GM18502 (cell line): ENCODE measurements around the gene WIPF2.
A peak's percentile ranks its signal among the peaks of the same experiment; 100 is the strongest.
"Not testable (repeated sequence)": the region's sequence is repeated elsewhere in the genome, so short reads cannot be mapped to it uniquely, and the experiment has no call there.

Source experiments
- ATAC-seq: cut with Tn5 transposase; IDR thresholded peaks from one replicate; pipeline ENCODE4 v1.9.1; 2021; ENCODE audit warnings: mild to moderate bottlenecking; ENCODE audit not compliant: unreplicated experiment, poor library complexity

The WIPF2 gene

GRCh38 chr17:40291281-40291664 lies 72.2 kb downstream of the WIPF2 start:
- no peak for ATAC-seq

DNA sequence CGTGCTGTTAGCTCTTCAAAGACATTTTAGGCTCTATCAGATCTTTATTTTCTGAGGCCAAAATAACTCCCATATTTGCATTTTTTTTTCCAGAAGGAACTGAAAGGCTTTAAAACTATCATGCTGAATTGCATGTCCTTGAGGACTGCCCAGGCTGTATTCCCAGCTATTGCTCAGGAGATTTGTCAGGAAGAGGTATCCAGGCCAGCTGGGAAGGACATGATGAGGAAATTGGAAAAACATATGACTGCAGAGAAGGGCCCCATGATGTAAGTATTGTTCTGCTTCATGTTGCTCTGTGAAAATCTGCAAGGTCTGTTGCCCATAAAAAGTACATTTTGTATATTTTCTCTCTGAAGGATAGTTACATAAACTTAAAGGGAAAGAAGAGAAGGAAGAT lies 74.3 kb downstream of the WIPF2 start:
- ATAC-seq, result no peak

GRCh38 chr17:40295488-40296436 lies 76.7 kb downstream of the WIPF2 start:
- ATAC-seq, result no peak

DNA sequence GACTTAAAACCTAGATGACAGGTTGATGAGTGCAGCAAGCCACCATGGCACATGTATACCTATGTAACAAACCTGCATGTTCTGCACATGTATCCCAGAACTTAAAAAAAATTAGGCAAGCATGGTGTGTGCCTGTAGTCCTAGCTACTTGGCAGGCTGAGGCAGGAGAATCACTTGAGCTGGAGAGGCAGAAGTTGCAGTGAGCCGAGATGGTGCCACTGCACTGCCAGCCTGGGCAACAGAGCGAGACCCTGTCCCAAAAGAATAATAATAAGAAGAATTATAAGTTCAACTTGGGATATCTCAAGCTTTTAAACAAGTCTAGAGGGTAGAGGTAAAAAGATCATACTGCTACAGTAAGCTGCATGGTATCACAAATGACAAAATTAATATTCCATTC lies 78.4 kb downstream of the WIPF2 start:
- no peak for ATAC-seq

DNA sequence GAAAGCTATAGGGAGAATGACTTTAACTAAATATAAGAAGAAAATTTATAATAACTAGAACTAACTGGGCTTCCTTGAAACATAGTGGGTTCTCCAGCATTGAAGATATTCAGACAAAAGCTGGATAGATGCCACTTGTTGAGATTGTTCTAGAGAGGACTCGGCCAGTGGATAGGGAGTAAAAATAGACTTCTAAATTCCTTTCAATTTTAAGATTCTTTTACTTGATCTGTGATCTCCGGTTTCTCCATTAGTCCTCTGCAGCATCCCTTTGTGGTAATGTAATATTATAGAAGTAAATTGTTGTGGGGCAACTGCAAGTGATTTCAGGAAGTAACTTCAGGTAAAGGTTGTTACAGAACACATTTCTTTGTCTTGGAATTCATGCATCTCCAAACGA lies 79.6 kb downstream of the WIPF2 start:
- ATAC-seq, result no peak

GRCh38 chr17:40299159-40299757 lies 80.2 kb downstream of the WIPF2 start:
- ATAC-seq, result not testable (repeated sequence)

GRCh38 chr17:40301315-40301714 lies 82.2 kb downstream of the WIPF2 start:
- no peak for ATAC-seq

- no peak for ATAC-seq
Measured at GRCh38 chr17:40303009-40303657, 84.0 kb downstream of the WIPF2 start.

- no peak for ATAC-seq
Measured at GRCh38 chr17:40303708-40304551, 84.8 kb downstream of the WIPF2 start.

DNA sequence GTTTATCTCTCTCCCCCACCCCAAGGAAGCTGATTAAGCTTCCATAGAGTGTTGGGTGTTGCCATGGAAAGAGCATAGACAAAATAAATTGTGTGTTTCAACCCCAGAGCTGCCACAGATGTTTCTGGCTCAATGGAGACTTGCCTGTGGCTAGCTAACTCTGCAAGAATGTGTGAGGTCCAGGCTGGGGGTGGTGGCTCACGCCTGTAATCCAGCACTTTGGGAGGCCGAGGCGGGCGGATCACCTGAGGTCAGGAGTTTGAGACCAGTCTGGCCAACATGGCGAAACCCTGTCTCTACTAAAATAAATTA lies 85.4 kb downstream of the WIPF2 start:
- not testable (repeated sequence) for ATAC-seq

DNA sequence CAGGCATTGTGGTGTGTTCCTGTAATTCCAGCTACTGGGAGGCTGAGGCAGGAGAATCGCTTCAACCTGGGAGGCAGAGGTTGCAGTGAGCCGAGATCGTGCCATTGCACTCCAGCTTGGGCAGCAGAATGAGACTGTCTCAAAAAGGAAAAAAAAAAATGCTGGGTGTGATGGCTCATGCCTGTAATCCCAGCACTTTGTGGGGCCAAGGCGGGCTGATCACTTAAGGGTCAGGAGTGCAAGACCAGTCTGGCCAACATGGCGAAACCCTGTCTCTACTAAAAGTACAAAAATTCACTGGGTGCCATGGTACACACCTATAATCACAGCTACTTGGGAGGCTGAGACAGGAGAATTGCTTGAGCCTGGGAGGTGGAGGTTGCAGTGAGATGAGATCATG lies 85.8 kb downstream of the WIPF2 start:
- not testable (repeated sequence) for ATAC-seq

DNA sequence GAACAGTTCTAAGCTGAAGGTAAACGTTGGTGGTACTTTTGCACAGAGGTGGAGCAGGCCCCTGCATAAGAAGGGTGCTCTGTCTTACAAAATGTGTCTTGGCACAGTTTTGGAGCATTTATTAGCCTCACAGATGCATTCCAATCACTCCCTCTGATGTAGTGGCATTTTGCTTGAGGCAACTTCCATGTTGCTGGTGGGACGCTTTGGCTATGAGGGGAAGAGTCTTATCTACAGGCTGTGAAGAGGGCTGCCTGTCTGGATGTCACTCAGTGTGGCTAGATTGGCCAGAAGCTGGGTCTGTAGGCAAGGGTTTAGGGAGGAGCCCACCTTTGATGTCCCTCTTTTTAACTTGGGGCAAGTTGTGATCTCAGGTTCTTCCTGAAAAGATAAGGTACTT lies 87.3 kb downstream of the WIPF2 start:
- no peak for ATAC-seq

DNA sequence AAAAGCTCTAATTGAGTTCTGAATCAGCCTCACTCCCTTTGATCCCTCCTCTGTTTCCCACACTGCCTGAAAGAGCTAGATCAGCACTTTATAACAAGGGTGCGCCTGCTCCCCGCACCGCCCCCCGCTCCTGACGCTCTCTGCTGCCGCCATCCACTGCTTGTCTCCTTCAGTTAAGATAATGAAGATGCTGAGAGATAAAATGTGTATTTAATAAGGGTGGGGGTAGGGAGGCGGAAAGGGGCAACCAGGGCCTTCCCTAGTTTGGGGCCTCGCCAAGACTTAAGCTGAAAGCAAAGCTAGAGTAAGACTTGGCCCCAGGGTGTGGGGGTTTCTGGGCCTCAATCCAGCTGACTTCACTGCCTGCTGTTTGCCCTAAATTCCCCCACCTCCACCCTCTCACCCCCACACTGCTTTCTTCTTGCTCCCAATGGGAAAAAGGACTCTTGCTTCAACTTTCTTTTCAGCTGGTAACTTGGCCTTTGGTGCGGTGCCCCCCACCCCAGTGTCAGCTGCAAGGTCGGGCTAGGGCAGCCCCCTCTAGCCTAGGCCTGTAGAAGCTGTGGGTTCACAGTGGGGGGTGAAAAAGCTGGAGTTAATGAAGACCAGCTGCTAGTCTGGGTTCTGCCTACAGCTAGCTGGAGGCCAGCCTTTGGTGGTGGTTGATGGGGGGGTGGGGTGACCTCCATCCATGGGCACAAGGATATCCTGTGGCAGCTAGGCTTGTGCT lies 88.1 kb downstream of the WIPF2 start:
- ATAC-seq, result no peak

DNA sequence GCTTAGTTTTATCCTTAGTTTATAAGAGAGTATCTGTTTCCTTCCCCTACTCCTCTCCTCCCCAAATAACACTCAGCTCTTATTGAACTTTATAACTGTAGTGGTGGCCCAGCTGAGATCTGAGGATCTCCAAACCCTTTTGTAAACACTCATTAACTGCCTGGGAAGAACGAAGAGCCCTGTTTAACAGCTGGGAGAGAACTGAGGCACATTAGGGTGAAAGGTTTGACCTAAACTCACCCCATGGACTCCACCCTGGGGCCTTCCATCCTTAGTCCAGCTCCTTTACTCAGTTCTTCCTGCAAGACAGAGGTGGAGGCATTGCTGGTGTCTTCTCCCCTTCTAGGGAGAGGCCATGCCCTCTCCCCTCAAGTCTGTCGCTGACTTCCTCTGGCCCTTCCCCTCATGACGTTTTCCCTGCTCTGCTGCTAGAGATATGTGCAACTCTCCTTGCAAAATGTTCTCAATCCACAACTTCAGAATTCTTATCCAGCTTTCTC lies 88.7 kb downstream of the WIPF2 start:
- no peak for ATAC-seq

- peak; percentile 49 for ATAC-seq
Measured at GRCh38 chr17:40309031-40309948, 90.2 kb downstream of the WIPF2 start, which contains the start of gene RARA. RARA (plus strand) TSS chr17:40309180; CDS start chr17:40331219, 22,039 bp downstream.

GRCh38 chr17:40309949-40310510 lies 90.9 kb downstream of the WIPF2 start:
- ATAC-seq, result no peak

DNA sequence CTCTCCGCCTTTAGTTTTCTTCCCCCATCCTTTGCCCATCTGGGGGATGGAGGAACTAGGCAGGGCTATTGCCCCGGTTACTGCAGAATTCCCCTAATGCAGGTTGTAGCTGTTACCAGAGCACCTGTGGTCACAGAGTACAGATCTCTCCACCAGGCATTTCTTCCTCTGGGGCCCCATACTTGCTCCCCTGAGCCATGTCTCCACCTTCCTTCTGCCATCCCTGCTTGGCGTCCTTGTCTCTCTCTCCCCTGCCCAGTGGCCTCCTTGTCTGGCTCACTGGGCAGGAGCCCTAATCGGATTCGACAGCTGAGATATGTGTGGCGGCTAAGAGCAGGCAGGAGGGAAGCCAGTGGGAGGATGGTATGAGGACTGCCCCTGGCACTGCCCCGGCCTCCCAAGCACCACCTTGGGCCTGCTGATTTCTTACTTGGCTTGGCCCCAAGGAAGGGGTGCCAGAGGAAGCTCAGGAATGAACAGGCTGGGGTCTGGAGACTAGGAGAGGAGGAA lies 91.8 kb downstream of the WIPF2 start:
- ATAC-seq, result no peak

DNA sequence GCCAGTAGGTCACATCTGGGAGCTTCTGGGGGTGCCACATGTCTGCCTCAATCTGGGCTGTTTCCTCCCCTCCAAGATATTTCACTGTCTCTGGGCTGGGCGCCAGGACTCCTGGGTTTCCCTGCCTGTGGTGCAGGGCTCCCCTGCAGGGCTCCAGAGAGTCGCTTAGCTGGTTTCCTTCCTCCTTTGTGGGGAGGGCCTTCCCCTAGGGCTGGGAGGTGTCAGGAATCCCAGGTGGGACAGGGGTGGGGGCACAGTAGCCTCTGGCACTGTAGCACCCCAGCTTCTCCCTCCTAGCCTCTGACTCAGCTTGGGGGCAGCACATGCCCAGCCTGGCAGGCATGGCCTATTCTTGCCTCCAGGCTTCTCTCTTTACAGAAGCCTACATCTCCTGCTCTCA lies 92.5 kb downstream of the WIPF2 start:
- no peak for ATAC-seq
